GM18507 (cell line): ENCODE results near the gene OPHN1.
"Not testable (repeated sequence)": the region's sequence is repeated elsewhere in the genome, so short reads cannot be mapped to it uniquely, and the experiment has no call there.

Source experiments
- DNase-seq: peaks from one replicate; pipeline ENCODE4 v3.0.0; 2011; ENCODE audit warnings: low read depth; ENCODE audit not compliant: insufficient read length; ENCODE audit errors: extremely low spot score
- FAIRE-seq: peaks from 2 replicates; lab custom pipeline; 2011; peaks lifted over from hg19 to GRCh38; lab: Jason Lieb, UNC

OPHN1 gene

DNA sequence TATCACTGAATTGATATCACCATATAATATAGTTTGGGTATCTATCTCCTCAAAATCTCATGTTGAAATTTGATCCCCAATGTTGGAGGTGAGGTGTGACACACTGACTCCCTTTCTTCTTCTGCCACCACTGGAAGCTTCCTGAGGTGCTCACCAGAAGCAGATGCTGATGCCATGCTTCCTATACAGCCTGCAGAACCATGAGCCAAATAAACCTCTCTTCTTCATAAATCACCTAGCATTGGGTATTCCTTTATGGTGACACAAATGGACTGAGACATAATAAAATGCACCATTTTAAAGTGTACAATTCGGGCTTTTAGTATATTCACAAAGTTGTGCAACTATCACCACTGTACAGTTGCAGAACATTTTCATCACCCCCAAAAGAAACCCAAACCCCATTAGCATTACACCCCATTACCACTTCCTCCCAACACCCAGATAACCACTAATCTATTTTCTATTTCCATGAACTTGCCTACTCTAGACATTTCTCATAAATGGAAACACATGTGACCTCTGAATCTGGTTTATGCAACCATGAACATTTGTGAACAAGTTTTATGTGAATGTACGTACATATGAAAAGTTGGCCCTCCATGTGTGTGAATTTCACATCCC, 148.9 kb downstream of the OPHN1 start:
- FAIRE-seq = no peak
- no peak for DNase-seq

DNA sequence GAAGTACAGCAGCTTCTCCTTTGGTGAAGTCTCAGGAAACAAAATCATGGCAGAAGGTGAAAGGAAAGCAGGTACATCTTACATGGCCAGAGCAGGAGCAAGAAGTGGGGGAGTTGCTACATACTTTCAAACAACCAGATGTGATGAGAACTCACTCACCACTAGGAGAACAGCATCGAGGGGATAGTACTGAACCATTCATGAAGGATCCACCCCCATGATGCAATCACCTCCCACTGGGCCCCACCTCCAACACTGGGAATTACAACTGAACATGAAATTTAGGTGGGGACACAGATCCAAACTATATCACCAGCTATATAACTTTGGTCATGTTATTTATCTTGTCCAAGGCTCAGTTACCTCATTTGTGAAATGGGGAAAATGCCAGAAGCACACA, 159.4 kb downstream of the OPHN1 start:
- FAIRE-seq = no peak
- no peak for DNase-seq

DNA sequence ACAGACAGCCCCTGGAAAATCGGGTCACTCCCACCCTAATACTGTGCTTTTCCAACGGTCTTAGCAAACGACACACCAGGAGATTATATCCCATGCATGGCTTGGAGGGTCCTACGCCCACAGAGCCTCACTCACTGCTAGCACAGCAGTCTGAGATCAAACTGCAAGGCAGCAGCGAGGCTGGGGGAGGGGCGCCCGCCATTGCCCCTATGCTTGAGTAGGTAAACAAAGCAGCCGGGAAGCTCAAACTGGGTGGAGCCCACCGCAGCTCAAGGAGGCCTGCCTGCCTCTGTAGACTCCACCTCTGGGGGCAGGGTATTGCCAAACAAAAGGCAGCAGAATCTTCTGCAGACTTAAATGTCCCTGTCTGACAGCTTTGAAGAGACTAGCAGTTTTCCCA, 168.5 kb downstream of the OPHN1 start:
- not testable (repeated sequence) for FAIRE-seq, DNase-seq

DNA sequence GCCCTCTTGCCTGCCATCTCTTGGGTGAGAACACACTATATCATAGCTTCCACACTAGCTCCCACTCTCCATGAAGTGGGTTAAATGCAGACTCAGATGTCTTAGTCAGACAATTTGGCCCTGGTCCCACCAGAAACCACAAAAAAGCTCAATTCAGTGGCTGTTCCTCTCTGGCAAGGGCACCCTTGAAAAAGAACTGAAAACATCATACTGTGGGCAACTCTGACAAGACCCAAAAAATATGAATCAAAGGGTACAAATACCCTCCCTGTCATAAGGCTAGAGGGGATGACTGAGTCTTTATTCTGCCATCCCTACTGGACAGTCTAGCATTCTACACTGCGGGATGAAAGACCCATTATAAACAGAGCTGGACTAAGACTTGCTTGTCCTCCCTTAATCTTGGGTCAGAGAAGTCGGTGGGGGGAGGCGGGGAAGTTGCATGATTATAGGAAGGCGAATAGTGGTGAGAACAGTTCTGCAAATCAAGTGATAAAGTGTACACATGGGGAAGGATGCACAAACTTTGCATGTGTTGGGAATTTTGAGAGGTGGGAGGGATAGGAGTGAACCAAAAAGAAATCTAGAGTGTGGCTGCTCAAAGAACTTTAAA, 172.1 kb downstream of the OPHN1 start:
- FAIRE-seq (no peak), DNase-seq (no peak)

DNA sequence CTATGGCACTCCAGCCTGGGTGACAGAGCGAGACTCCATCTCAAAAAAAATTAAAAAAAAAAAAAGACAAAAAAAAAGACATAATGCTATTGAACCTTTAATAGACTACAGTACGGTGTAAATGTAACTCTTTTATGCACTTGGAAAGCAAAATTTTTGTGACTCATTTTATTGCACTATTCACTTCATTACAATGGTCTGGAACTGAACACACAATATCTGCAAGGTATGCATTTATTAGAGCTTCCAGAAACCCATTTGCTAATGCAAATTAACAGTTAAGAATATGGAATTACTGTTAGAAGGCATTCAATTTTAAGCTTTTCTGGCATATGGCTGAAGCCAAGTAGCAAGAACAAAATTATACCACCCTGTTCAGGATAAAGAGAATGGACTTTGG, 176.3 kb downstream of the OPHN1 start:
- FAIRE-seq (no peak), DNase-seq (no peak)

DNA sequence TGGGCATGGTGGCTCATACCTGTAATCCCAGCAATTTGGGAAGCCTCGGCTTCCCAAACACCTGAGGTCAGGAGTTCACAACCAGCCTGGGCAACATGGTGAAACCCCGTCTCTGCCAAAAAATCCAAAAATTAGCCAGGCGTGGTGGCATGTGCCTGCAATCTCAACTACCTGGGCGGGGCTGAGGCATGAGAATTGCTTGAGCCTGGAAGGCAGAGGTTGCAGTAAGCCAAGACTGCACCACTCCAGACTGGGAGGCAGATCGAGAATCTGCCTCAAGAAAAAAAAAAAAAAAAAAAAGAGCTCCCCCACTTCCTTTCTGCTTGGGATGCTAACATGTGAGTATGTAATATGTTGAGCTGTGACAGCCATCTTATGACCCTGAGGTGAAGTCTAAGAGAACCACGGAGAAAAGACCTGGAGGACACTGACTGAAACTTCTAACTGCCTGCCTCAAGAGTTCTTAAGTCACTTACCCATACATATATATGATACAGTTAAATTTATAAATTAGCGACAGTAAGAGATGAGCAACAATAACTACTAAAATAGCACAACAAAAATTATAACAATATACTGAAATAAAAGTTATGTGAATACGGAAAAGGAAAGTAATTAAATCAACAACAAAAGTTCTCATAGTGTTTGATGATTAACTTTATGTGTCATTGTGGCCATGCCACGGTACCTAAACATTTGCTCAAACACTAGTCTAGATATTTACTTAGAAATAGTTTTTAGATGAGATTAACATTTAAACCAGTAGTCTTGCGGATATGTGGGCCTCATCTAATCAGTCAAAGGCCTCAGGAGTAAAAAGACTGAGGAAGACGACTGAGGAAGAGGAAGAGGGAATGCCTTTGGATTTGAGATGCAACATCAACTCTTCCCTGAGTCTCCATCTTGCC, 178.3 kb downstream of the OPHN1 start:
- FAIRE-seq (no peak), DNase-seq (no peak)

DNA sequence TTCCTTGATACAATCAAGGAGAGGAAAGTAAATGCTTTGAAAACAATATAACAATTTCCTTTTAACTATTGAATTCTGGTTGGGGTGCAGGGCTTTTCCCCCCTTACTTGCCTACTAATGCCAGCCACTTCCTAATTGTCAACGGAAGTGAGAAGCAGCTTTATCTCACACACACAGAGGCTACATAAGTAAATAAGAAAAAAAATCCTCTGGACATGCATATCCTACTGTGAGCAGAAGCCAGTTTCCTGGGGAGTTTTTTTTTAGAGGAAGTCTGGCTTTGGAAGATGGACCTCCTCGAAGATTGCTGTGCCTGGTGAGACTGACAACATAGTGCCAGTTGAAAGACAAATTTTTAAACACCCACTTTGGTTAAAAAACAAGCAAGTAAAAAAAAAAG, 180.6 kb downstream of the OPHN1 start:
- DNase-seq (no peak), FAIRE-seq (no peak)

DNA sequence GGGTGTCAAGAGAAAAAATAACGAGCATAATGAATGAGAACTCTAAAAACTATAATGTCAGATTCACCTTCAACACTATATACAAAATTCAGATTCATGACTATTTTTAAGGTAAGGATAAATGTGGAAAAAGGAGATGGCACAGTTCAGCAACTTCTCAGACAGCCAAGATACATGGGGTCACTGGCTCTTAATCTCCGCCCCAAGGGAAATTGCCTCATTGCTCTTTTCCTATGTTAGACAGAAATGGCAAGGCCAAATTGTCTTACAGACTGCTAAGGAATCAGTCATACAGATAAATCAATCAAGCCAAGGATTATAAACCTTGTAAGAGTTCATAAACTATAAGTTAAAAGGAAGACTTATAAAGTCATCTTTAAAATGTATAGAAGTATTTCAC, 183.4 kb downstream of the OPHN1 start:
- FAIRE-seq = no peak

DNA sequence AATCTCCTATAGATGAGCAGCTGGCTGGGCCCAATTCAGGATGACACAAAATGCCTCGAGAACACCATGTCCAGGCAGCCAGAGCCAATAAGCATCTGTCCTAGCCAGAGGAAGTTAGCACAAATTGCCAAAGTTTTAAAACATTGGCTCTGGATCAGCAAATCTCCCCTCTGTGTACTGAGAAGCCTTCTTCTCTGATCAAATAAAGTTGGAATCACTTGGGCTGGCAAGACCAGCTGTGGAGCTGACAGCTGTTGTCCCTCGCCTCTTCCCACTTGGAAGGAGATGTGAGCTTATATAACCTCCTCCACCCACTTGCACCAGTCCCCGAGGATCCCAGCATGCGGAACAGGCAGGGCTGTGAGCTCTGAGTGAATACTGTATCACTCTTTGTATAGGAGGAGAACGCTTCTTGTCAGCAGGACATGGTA, 183.9 kb downstream of the OPHN1 start:
- FAIRE-seq (no peak), DNase-seq (no peak)

More for the DNA sequence above, 183.4 kb downstream of the OPHN1 start:
- no peak for DNase-seq

DNA sequence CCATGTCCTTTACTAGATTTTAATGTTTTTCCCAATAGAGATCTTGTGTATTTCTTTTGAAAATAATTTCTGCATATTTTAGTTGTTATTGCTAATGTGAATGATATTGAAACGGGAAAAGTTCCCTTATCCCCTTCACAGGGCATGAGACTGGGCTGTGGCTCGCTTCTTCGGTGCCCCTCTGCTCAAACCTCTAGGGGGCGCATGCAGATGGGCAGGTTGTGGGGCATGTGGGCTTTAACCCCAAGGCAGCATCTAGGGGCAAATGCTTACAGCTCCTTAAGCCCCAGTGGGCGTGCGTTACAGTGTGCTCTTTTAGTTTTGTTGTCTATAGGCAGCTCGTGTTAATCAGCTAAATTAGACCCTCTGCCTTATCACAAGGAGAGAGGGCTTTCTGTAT, 194.7 kb downstream of the OPHN1 start:
- FAIRE-seq = no peak
- no peak for DNase-seq

DNA sequence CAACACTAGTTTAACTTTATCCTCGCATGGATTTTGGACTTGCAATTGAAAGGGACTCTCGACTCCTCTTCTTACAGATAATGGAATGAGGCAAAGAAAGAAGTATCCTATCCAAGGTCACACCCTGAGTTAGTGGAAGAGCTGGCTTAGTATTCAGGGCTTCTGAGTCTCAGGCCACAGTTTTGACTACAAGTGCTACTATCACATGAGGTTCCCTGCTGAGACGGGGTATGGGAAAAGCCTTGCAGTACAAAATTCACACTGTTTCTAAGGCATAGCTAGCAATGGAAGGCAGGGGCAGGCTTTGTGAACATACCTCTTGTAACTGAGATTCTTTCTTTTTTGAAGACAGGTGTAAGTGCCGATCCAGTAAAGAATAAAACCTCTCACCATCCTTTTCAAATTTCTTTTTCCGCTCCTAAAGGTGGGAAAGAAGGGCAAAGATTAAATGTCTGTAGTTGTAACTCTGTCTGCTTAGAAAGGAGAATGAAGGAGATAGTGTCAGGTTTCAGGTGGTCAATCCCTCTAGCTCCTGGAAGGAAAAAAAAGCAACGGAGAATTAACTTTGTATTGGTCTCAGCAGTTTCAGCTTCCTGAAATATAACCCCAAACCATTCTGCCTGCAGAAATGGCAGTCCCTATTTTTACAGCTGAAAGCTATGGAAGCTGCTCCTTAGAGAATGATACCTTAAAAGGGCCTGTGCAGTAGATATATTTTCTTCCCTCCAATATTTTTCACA, 199.0 kb downstream of the OPHN1 start:
- DNase-seq (no peak), FAIRE-seq (no peak)

DNA sequence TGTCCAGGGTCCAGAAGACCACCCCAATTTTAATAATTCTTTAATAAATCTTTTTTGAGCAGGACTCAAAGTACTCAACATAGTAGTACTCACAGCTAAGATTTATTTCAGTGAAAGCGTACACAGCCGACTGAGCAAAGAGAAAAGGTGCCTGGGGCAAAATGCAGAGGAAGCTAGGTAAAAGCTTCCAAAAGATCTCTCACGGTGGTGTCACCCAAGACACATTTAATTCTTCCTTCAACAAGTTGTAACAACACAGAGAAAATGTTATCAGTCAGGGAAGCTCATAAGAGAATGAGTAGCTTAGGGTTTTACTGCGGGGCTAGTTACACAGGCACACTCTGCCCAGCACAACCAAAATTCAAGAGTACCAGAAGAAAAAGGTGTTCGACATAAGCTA, 201.1 kb downstream of the OPHN1 start:
- FAIRE-seq = no peak
- no peak for DNase-seq

DNA sequence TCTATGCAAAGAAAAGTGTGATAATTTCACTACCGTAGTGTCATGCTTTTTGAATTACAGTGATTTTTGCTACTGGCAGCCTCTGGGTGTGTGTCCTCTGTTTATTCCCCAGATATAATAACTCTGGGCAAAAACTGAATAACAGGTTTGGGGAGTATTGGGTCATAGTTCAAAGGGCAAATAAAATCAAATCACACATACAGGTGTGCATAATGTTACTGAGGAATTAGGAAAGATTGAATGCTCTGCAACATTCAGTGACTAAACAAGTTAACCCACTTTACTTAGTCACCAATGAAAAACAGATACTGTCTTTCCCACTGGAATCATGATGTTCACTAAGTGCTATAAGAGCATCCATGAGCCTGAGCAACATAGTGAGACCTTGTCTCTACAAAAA, 224.3 kb downstream of the OPHN1 start:
- no peak for FAIRE-seq
- DNase-seq = no peak

DNA sequence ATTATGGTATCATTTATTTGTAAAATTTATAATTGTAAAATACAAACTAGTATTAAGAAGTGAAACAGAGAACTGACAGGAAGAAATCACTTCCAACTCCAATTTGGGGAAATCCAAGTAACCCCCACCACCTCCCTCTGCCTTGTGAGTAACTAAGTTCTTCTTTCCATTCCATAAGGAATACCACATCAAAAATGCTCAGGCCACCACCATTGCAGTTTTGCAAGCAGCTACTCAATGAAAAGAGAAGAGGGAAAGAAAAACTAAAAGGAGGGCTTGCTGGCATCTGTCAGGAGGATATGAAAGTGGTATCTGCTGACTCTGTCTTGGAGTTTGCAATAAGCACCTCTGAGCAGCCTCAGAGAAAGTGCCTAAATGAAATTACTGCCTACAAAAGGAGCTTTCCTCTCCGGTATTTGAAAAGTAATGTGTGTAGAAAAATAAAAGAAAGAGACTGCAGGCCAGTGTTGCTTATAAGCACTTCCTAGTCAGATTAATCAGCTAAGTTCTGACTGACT, 228.7 kb downstream of the OPHN1 start:
- no peak for FAIRE-seq
- DNase-seq = no peak

DNA sequence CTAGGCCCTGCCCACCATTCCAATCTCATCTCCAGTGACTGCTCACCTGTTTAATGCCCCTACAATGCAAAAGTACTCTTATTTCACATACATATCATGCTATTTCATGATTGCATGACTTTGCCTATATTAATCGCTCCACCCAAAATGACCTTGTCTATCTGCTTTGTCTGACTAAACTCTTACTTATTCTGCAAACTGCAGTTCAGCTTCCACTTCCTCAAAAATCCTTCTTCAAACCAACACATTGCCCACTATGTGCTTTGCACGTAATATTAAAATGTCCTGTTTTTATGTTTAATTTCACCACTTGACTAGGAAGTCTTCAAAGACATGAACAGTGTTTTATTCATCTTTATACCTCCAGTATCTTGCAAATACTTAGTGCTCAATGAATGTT, 229.6 kb downstream of the OPHN1 start:
- no peak for DNase-seq
- FAIRE-seq = peak; percentile 57

DNA sequence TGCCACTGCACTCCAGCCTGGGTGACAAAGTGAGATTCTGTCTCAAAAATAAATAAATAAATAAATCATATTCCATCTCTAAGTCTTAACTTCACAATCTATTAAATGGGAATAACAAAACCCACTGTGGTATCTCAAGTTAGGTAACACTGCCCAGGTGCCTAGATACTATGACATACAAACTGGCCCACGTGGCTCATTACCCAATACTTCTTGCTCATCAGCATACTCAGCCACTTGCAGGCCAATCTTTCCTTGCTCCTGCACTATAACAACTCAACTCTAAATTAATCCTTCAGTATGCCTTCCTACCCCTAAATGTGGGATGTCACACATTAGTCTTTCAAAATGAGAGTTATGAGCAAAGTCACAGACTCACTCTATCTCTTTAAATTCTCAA, 230.1 kb downstream of the OPHN1 start:
- no peak for DNase-seq

DNA sequence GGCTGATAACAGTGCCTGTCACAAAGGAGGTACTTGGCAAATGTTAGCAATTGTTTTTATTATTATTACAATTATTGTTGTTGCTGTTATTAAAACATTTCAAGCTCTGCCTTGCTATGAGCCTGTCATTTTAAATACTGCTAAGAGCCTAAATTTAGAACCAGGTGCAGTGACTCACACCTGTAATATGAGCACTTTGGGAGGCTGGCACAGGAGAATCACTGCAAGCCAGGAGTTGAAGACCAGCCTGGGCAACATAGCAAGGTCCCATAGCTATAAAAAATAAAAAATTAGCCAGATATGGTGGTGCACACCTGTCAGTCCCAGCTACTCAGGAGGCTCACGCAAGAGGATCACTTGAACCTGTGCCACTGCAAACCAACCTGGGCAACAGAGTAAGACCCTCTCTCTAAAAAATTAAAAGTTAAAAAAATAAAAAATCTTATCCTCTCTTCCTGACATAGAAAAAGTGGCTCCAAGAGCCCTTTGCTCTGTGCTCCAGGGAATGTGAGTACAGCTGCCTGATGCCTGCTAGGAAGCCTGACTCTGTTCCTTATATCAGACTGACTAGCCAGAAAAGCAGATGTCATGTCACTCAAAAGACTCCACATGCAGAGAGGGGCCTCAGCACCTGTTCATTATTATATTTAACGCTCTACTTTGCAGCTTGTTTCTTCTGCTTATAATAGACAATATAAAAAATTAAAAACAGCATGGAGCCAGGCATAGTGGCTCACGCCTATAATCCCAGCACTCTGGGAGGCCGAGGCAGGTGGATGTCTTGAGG, 234.0 kb downstream of the OPHN1 start:
- FAIRE-seq (peak; percentile 9), DNase-seq (no peak)

More for the DNA sequence above, 230.1 kb downstream of the OPHN1 start:
- FAIRE-seq = no peak

DNA sequence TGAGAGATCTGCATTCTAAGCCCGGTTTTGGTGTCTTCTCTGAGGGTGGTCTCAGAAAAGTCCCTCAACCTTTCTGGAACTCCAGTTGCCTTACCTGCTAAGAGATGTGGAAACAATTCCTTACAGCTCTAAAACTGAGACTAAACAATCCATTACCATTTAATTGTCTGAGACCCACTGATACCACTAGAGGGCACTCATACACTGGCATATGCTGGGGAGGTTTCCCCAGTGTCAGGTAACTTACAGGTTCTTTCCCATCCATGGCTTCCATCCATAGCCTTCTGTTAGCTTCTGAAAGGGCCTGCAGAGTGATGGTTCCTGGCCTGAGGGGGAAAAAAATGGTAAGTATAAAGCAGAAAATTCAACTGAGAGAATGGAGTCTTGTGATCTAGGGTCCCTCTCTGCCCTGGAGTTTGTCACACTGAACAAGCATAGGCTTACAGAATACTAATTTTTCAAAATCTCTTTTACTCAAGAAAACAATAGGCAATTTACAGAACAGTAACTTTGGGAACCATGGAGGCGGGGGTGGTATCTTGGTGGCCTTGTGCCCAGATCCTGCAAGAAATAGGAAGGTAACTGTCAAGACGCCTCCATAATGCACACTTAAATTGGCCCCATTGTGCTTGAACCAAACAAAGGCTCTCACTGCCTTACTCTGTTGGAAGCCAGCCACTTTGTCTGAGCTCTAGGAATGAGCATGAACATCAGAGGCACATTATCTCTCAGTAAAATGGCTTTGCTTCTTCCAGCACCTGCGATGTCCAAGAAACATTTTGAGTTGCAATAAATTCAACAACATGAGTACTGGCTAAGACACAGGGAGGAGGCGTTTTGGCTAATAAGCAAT, 236.1 kb downstream of the OPHN1 start:
- DNase-seq (peak; percentile 2), FAIRE-seq (peak; percentile 86)
